Breast epithelium (tissue), 3 donors: ENCODE results near the gene SLC16A7.

ENCODE experiments used
- POLR2A ChIP-seq: fragments of 450-650 bp; IDR thresholded peaks from one replicate; pipeline ENCODE4 v1.6.1; 2016; ENCODE audit warnings: antibody characterized with exemption, mild to moderate bottlenecking, moderate library complexity
- TF ChIP-seq, protein P1 (sequence below), 3 donors: fragments of 450-650 bp; IDR thresholded peaks; one replicate each; pipeline ENCODE4 v1.5.1; 2016 to 2017; ENCODE audit warnings: antibody characterized with exemption in 3 of 3, mild to moderate bottlenecking in 3 of 3, moderate library complexity in 3 of 3

DNA sequence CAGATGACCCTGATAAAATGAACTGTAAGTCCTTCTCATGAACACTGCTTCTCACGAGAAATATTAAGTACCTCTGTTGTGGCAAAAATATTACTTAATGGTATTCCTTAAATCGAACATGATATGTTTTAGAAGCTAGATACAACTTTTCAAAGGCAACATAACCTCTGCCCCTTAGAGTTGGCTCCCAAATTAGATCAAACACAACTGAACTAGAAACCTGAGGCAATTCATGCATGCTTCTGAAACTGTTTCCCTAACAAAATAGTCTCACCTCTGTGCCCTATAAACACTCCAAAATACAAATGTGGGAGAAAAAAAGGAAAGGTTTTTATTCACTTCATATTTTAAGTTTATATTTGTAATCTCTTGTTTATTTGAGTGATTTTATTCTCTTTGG is 121.6 kb downstream of the SLC16A7 start:
- TF ChIP-seq, protein P1, sequence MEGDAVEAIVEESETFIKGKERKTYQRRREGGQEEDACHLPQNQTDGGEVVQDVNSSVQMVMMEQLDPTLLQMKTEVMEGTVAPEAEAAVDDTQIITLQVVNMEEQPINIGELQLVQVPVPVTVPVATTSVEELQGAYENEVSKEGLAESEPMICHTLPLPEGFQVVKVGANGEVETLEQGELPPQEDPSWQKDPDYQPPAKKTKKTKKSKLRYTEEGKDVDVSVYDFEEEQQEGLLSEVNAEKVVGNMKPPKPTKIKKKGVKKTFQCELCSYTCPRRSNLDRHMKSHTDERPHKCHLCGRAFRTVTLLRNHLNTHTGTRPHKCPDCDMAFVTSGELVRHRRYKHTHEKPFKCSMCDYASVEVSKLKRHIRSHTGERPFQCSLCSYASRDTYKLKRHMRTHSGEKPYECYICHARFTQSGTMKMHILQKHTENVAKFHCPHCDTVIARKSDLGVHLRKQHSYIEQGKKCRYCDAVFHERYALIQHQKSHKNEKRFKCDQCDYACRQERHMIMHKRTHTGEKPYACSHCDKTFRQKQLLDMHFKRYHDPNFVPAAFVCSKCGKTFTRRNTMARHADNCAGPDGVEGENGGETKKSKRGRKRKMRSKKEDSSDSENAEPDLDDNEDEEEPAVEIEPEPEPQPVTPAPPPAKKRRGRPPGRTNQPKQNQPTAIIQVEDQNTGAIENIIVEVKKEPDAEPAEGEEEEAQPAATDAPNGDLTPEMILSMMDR (IDR thresholded peaks at IDR 0.05): no peak
- no peak for TF ChIP-seq POLR2A
